ENCODE results near the gene ADGRL2.

Gene ADGRL2

GRCh38 chr1:81820765-81821164, 20.0 kb downstream of the ADGRL2 start:
- TF ChIP-seq SUZ12 (IDR thresholded peaks at IDR 0.05; ENCODE audit: extremely low read depth, insufficient read depth, insufficient read length) (no peak), ZNF274 (IDR thresholded peaks at IDR 0.05; ENCODE audit: low read depth, low read length) (no peak), YY1 (IDR thresholded peaks at IDR 0.05; ENCODE audit: insufficient read depth, insufficient read length) (no peak)
- no peak for DNase-seq (ENCODE audit: low read depth, low spot score)
- Histone ChIP-seq H3K4me1 (ENCODE audit: insufficient read depth, insufficient read length) (no peaks in the 10 kb centered on the region), H3K27me3 (ENCODE audit: insufficient read depth, insufficient read length) (no peaks in the 10 kb centered on the region), H3K4me3 (ENCODE audit: insufficient read length, low read depth) (no peak overlapping the region), H3K9ac (ENCODE audit: insufficient read length, low read depth) (no peak overlapping the region), H3K9me3 (ENCODE audit: insufficient read depth, low read length) (no peaks in the 10 kb centered on the region), H3K36me3 (ENCODE audit: insufficient read depth, insufficient read length, low read length) (peaks cover 3% of the 10 kb centered on the region)

GRCh38 chr1:81823082-81823481, 22.3 kb downstream of the ADGRL2 start:
- peaks cover 3% of the 10 kb centered on the region for H3K36me3 ChIP-seq (ENCODE audit: insufficient read depth, insufficient read length, low read length)
- TF ChIP-seq ZNF274 (IDR thresholded peaks at IDR 0.05; ENCODE audit: low read depth, low read length) (no peak), YY1 (IDR thresholded peaks at IDR 0.05; ENCODE audit: insufficient read depth, insufficient read length) (no peak), SUZ12 (IDR thresholded peaks at IDR 0.05; ENCODE audit: extremely low read depth, insufficient read depth, insufficient read length) (no peak)
- H3K4me1 ChIP-seq (ENCODE audit: insufficient read depth, insufficient read length): no peaks in the 10 kb centered on the region
- H3K4me3 ChIP-seq (ENCODE audit: insufficient read length, low read depth): no peak overlapping the region
- H3K9ac ChIP-seq (ENCODE audit: insufficient read length, low read depth): no peak overlapping the region
- no peak for DNase-seq (ENCODE audit: low read depth, low spot score)
- H3K27me3 ChIP-seq (ENCODE audit: insufficient read depth, insufficient read length): no peaks in the 10 kb centered on the region
- no peaks in the 10 kb centered on the region for H3K9me3 ChIP-seq (ENCODE audit: insufficient read depth, low read length)

- TF ChIP-seq SUZ12 (IDR thresholded peaks at IDR 0.05; ENCODE audit: extremely low read depth, insufficient read depth, insufficient read length) (no peak), YY1 (IDR thresholded peaks at IDR 0.05; ENCODE audit: insufficient read depth, insufficient read length) (no peak), ZNF274 (IDR thresholded peaks at IDR 0.05; ENCODE audit: low read depth, low read length) (no peak)
- Histone ChIP-seq H3K27me3 (ENCODE audit: insufficient read depth, insufficient read length) (no peaks in the 10 kb centered on the region), H3K9me3 (ENCODE audit: insufficient read depth, low read length) (no peaks in the 10 kb centered on the region), H3K4me1 (ENCODE audit: insufficient read depth, insufficient read length) (no peaks in the 10 kb centered on the region), H3K9ac (ENCODE audit: insufficient read length, low read depth) (no peak overlapping the region), H3K36me3 (ENCODE audit: insufficient read depth, insufficient read length, low read length) (peaks cover 1% of the 10 kb centered on the region), H3K4me3 (ENCODE audit: insufficient read length, low read depth) (no peak overlapping the region)
- no peak for DNase-seq (ENCODE audit: low read depth, low spot score)
Observed at GRCh38 chr1:81824759-81825158, 24.0 kb downstream of the ADGRL2 start.

GRCh38 chr1:81827942-81828341, 27.2 kb downstream of the ADGRL2 start:
- Histone ChIP-seq H3K9me3 (ENCODE audit: insufficient read depth, low read length) (no peaks in the 10 kb centered on the region), H3K27me3 (ENCODE audit: insufficient read depth, insufficient read length) (no peaks in the 10 kb centered on the region), H3K4me3 (ENCODE audit: insufficient read length, low read depth) (no peak overlapping the region), H3K9ac (ENCODE audit: insufficient read length, low read depth) (no peak overlapping the region), H3K4me1 (ENCODE audit: insufficient read depth, insufficient read length) (no peaks in the 10 kb centered on the region), H3K36me3 (ENCODE audit: insufficient read depth, insufficient read length, low read length) (peaks cover 6% of the 10 kb centered on the region)
- DNase-seq (ENCODE audit: low read depth, low spot score): no peak
- no peak for TF ChIP-seq YY1 (IDR thresholded peaks at IDR 0.05; ENCODE audit: insufficient read depth, insufficient read length)
- TF ChIP-seq ZNF274 (IDR thresholded peaks at IDR 0.05; ENCODE audit: low read depth, low read length): no peak
- no peak for TF ChIP-seq SUZ12 (IDR thresholded peaks at IDR 0.05; ENCODE audit: extremely low read depth, insufficient read depth, insufficient read length)

GRCh38 chr1:81832573-81832972, 31.8 kb downstream of the ADGRL2 start:
- DNase-seq (ENCODE audit: low read depth, low spot score): no peak
- Histone ChIP-seq H3K4me3 (ENCODE audit: insufficient read length, low read depth) (no peak overlapping the region), H3K9ac (ENCODE audit: insufficient read length, low read depth) (no peak overlapping the region), H3K4me1 (ENCODE audit: insufficient read depth, insufficient read length) (no peaks in the 10 kb centered on the region), H3K36me3 (ENCODE audit: insufficient read depth, insufficient read length, low read length) (peaks cover 17% of the 10 kb centered on the region), H3K27me3 (ENCODE audit: insufficient read depth, insufficient read length) (no peaks in the 10 kb centered on the region), H3K9me3 (ENCODE audit: insufficient read depth, low read length) (no peaks in the 10 kb centered on the region)
- TF ChIP-seq SUZ12 (IDR thresholded peaks at IDR 0.05; ENCODE audit: extremely low read depth, insufficient read depth, insufficient read length) (no peak), YY1 (IDR thresholded peaks at IDR 0.05; ENCODE audit: insufficient read depth, insufficient read length) (no peak), ZNF274 (IDR thresholded peaks at IDR 0.05; ENCODE audit: low read depth, low read length) (no peak)

GRCh38 chr1:81833722-81834121, 33.0 kb downstream of the ADGRL2 start:
- H3K4me1 ChIP-seq (ENCODE audit: insufficient read depth, insufficient read length): no peaks in the 10 kb centered on the region
- no peak overlapping the region for H3K4me3 ChIP-seq (ENCODE audit: insufficient read length, low read depth)
- no peak for DNase-seq (ENCODE audit: low read depth, low spot score)
- no peaks in the 10 kb centered on the region for H3K9me3 ChIP-seq (ENCODE audit: insufficient read depth, low read length)
- H3K27me3 ChIP-seq (ENCODE audit: insufficient read depth, insufficient read length): no peaks in the 10 kb centered on the region
- H3K9ac ChIP-seq (ENCODE audit: insufficient read length, low read depth): no peak overlapping the region
- peaks cover 22% of the 10 kb centered on the region for H3K36me3 ChIP-seq (ENCODE audit: insufficient read depth, insufficient read length, low read length)
- TF ChIP-seq SUZ12 (IDR thresholded peaks at IDR 0.05; ENCODE audit: extremely low read depth, insufficient read depth, insufficient read length) (no peak), ZNF274 (IDR thresholded peaks at IDR 0.05; ENCODE audit: low read depth, low read length) (no peak), YY1 (IDR thresholded peaks at IDR 0.05; ENCODE audit: insufficient read depth, insufficient read length) (no peak)

GRCh38 chr1:81834268-81834667, 33.5 kb downstream of the ADGRL2 start:
- H3K9ac ChIP-seq (ENCODE audit: insufficient read length, low read depth): no peak overlapping the region
- H3K27me3 ChIP-seq (ENCODE audit: insufficient read depth, insufficient read length): no peaks in the 10 kb centered on the region
- peaks cover 28% of the 10 kb centered on the region for H3K36me3 ChIP-seq (ENCODE audit: insufficient read depth, insufficient read length, low read length)
- no peak for DNase-seq (ENCODE audit: low read depth, low spot score)
- H3K9me3 ChIP-seq (ENCODE audit: insufficient read depth, low read length): no peaks in the 10 kb centered on the region
- H3K4me1 ChIP-seq (ENCODE audit: insufficient read depth, insufficient read length): no peaks in the 10 kb centered on the region
- H3K4me3 ChIP-seq (ENCODE audit: insufficient read length, low read depth): no peak overlapping the region
- TF ChIP-seq ZNF274 (IDR thresholded peaks at IDR 0.05; ENCODE audit: low read depth, low read length): no peak
- no peak for TF ChIP-seq SUZ12 (IDR thresholded peaks at IDR 0.05; ENCODE audit: extremely low read depth, insufficient read depth, insufficient read length)
- TF ChIP-seq YY1 (IDR thresholded peaks at IDR 0.05; ENCODE audit: insufficient read depth, insufficient read length): no peak

All from NT2/D1 (cell line).